ENCODE measurements around the gene FABP6.

The FABP6 gene

DNA sequence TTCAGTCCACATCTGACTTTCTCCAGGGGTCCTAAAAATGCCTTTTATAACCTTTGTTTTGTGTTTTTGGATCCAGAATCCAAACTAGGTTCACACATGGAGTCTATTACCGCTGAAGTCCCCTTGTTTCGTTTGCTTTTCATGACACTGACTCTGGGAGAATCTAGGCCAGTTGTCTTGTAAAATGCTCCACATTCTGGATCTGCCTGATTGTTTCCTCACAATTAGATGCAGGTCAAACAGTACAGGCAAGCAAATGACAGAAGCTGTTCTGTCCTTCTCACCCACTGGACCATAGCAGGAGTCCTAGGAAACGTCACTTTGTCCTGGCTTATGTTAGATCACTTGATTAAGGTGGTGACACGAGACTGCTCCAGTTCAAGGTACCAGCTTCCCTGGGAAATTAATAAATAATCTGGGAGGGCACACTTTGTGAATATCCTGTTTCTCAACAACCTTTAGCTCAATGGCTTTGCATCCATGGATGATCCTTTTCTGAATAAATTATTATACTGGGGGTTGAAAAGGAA lies 34.1 kb downstream of the FABP6 start:
- no peak for DNase-seq

- DNase-seq = no peak
Measured at GRCh38 chr5:160266044-160266443, 36.7 kb downstream of the FABP6 start.

DNA sequence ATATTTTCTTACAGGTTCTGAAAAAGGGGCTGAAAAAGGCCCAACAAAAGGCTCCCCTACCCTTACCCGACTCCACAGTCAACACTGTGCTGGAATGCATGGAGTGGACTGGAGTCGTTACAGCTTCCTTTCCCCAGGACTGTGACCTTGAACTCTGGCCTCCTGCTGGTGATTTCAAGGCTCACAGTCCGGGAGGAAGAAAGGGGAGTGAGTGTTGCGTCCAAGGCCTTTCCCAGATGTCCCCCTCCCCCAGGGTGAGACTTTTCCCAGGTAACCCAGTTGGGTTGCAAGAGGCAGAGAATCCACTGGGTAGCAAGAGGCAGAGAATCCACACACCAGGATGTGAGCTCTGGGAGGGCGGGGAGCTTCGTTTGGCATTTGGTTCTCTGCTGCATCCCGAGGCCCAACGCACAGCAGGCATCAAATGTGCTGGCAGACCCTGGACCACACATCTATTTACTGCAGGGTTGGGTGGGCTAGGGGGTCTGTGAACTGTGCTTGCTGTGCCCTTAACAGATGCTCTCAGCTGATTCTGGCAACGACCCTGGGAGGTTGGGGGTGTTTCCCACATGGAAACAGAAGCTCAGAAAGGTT lies 37.5 kb downstream of the FABP6 start:
- no peak for DNase-seq

- DNase-seq = no peak
Measured at GRCh38 chr5:160268121-160268520, 38.8 kb downstream of the FABP6 start.

- DNase-seq = no peak
Measured at GRCh38 chr5:160269017-160269416, 39.7 kb downstream of the FABP6 start.

- no peak for DNase-seq
Measured at GRCh38 chr5:160270704-160271103, 41.4 kb downstream of the FABP6 start.

DNA sequence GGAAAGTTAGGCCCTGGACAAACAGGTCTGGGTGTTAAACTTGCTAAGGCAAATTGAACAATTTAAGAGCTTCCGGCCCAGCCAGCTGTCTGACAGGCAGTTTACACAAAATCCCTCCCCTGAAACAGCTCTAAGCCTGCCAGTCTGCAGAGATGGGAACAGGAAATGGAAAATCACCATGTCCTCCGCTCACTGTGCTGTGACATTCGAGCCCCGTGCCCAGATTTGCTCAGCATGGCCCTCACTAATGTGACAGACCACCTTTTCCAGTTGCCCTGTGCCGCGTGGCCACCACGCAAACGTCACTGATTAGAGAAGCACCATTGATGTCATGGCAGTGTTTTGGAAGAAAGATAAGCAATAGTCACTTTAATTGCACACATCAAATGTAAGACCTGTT lies 42.1 kb downstream of the FABP6 start:
- peak; percentile 72 to 92 for DNase-seq

DNA sequence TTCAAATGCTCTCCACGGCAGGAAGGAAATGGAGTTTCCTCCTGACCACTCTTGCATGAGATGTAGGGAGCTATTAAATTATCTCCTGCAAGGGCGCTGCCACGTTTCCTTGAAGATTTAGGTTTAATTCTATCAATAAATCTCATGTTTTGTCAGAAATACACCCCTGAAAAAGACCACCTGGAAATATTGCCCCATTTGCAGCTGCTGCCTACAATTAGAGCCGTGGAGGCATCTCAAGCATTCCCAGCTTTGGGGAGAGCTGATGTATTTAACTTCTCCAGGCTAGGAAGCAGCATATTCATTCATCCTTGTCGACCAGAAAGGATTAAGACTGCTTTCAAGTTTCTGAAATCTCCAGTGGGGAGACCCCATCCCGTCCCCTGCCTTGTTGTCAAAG lies 42.5 kb downstream of the FABP6 start:
- no peak for DNase-seq

DNA sequence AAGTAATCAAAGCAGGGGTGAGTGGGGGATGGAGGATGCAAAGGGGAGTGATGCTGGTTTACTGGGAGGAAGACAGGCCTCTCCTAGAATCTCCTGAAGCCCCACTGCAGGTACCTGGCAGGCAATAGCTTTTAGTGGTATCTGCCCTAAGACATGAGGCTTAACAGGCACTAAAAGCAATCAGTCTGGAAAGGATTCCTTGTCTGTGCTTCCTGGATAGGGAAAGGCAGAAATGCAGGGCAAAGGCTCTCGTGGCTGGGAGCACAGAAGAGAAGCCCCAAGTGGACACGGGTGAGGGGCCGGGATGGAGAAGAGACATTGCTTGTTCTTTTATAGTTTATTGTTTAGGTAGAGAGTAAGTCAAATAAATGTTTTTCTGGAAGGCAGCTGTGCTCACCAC lies 43.0 kb downstream of the FABP6 start:
- no peak for DNase-seq

DNA sequence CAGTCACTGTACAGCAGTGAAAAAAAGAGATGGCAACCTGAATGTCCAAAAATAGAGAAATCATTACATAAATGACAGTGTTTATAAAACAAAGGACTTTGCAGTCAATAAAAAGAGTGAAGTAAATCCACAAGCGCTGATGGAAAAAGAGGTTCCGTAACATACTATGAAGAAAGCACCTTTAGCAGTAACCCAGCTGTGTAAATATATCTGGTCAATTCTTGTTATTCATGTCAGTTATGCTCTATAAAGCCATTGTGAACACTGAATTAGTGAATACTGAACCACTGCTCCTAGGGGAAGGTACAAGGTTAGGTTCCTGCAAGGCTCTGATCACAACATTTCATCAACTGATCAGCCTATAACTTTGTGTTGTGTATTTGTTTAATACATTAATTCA lies 43.6 kb downstream of the FABP6 start:
- peak in 1 of 2 experiments; percentile 55 for DNase-seq

DNA sequence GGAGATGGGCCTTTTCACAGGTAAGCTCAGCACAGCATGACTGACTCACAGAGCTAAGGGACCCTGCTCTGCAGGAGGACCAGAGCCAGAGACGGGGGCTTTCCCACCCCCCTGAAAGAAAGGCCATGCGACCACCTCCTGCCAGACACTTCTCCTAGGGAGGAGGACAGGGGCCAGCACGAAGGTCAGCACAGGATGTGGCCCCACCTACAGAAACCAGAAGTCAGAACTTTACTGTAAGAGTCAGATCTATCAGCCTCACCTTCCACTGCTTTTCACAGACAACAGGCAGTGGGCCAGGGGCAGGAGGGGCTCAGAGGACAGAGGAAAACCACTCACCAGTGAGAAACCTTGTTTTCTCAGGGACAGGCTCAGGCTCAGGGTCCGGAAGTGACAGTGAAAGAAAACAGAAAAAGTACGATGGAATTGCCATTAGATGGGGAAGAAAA lies 45.2 kb downstream of the FABP6 start:
- no peak for DNase-seq

GRCh38 chr5:160278343-160278742 lies 49.0 kb downstream of the FABP6 start:
- no peak for DNase-seq

DNA sequence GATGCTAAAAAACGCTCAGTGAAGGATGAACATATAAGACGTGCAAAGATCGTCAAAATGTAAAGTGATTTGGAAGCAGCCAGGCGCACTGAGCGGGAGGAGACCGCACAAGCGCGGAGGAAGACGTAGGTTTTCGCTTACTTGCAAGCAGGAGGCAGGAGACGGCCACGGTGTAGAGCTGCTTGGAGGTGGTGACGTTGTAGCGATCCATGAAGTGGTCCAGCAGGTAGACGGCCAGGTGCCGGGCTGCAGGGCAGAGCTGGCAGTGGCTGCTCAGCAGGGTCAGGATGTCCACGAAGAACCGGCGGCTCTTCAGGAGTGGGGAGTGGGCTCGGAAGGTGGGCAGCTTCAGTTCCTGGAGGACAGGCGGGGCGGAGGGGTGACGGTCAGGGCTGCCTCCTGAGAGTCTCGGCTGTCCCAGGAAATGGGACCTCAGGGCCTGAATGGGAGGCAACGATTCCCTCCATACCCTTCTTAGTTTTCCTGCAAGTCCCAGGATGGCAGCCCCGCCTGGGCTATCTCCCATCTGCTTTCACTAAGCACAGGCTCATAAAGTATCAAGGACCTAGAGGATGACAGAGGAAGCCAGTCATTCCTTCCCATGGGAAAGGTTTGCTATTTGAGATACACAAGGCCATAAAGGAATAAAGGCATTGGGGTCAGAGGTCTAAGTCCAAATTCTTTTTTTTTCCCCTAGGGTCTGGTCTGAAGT lies 51.2 kb downstream of the FABP6 start:
- no peak for DNase-seq

DNA sequence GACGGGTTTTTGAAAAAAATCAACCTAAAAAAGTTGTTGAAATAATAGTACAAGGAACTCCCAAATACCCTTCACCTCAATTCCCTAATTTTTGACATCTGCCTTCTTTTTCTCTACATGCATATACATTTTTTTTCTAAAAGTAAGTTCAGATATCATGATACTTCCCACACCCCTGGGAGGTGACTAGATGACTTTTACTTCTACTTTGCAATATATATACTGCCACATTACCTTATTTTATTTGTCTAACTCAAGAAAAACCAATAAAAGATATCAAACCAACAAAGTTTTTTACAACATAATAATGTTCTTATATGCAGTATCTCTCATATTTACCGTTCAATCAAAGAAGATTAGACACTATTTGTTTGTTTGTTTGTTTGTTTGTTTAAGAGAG lies 52.0 kb downstream of the FABP6 start:
- no peak for DNase-seq

GRCh38 chr5:160284291-160284873 lies 55.1 kb downstream of the FABP6 start:
- no peak for DNase-seq

GRCh38 chr5:160285316-160285715 lies 56.0 kb downstream of the FABP6 start:
- DNase-seq = no peak

- DNase-seq = no peak
Measured at GRCh38 chr5:160286947-160287346, 57.6 kb downstream of the FABP6 start.

GRCh38 chr5:160287378-160288051 lies 58.2 kb downstream of the FABP6 start:
- DNase-seq = peak in 1 of 2 experiments; percentile 56
